HL-60/S4 (cell line): Measurements from ENCODE around the gene NKX2-2.

Experiments
- in situ Hi-C: fragments of 300-500 bp; cut with MboI; formaldehyde crosslinking; loops from 2 replicates; pipeline ENCODE4 v1.14.3; 2022; ENCODE audit warnings: low sequenced_read_pairs

The NKX2-2 gene

GRCh38 chr20:21513881-21514540, at the start of gene NKX2-2:
TSS of gene NKX2-2 (minus strand) at chr20:21514064. CDS start at chr20:21513669, 395 bp downstream.
- in situ Hi-C loops: no loop called here

- in situ Hi-C loops: no loop called here
Measured at GRCh38 chr20:21562656-21563055, 48.8 kb upstream of the NKX2-2 start.

- in situ Hi-C loops: no loop called here
Measured at GRCh38 chr20:21559305-21559704, 45.4 kb upstream of the NKX2-2 start.

- in situ Hi-C loops: no loop called here
Measured at GRCh38 chr20:21557241-21558020, 43.6 kb upstream of the NKX2-2 start.

DNA sequence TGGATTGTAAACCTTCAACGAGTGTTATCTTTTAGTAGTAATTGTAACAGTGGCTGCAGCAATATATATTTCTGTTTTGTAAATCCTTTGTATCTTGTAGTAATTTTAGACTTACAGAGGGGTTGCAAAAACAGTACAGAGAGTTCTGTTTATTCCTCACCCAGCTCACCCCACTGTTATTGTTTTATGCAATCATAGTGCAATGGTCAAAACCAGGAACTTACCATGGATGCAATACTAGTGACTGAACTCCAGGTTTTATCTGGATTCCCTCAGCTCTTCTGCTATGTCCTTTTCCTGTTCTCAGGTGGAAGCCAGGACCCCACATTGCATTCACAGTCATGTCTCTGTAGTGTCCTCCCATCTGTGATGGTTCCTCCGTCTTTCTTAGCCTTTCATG, 42.5 kb upstream of the NKX2-2 start:
- in situ Hi-C loops: no loop called here

GRCh38 chr20:21555470-21556120, 41.7 kb upstream of the NKX2-2 start:
- in situ Hi-C loops: no loop called here

DNA sequence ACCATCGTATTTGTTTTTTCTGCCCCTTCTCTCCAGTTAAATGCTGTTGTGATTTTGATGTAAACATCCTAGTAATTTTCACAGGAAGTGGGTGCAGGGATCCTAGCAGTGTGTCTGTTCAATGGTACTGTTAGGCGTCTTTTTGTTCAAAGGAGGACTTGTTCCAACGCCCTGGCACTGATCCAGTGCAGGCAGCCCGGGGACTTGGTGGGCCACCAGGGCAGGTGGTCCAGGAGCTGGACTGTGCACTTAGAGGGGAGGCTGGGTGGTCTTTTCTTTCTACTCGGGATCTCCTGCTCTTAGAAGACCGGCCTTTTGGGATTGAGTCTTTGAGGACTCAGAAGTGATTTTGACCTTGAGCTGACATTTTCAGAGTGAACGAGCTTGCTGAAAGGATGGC, 41.1 kb upstream of the NKX2-2 start:
- in situ Hi-C loops: no loop called here

GRCh38 chr20:21554376-21554890, 40.6 kb upstream of the NKX2-2 start:
- in situ Hi-C loops: no loop called here

GRCh38 chr20:21550587-21550986, 36.7 kb upstream of the NKX2-2 start:
- in situ Hi-C loops: no loop called here

- in situ Hi-C loops: no loop called here
Measured at GRCh38 chr20:21548390-21549035, 34.6 kb upstream of the NKX2-2 start.

DNA sequence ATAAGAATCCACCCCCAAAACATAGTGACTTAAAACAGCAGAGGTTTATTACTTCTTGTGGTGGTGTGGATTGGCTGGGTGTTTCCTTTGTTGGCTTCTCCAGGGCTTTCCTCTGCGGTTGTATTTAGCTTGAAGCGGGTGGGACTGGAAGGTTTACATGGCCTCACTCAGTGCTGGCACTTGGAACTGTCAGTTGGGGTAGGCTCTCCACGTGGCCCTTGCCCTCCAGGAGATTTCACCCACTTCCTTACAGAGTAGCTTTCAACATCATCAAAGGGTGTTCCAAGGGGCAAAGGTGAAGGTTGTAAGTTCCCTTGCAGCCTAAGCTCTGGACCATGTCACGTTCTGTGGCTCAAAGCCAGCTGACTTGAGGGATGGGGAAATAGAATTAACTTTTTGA, 32.5 kb upstream of the NKX2-2 start:
- in situ Hi-C loops: no loop called here

DNA sequence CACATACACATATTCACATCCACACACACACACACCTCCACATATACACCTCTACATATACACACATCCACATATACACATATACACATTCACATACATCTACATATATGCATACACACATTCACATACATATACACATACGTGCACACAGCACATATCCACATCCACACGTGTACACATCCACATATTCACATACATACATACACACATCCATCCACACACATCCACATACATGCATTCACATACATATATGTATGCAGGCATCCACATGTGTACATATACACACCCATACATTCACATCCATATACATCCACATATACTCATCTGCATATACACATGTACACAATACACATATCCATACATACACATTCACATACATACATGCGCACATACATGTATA, 25.6 kb upstream of the NKX2-2 start:
- in situ Hi-C loops: no loop called here

DNA sequence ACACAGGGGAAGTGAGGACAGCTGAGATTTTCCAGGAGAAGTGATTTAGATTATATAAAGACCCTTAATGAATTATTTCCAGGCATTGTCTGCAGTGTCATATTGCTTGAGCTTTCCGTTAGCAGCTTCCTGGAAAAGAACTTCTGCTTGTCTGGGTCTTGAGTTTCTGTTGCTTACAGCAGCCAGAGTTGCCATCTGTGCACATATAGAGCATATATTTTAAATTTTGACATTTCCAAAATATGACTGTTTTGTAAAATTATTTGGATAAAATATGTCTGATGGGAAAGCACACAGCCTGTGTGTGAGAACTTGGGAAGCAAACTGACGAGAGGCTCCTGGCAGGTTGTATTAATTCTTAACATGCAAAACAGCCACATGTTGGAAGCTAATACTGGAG, 21.0 kb upstream of the NKX2-2 start:
- in situ Hi-C loops: no loop called here

DNA sequence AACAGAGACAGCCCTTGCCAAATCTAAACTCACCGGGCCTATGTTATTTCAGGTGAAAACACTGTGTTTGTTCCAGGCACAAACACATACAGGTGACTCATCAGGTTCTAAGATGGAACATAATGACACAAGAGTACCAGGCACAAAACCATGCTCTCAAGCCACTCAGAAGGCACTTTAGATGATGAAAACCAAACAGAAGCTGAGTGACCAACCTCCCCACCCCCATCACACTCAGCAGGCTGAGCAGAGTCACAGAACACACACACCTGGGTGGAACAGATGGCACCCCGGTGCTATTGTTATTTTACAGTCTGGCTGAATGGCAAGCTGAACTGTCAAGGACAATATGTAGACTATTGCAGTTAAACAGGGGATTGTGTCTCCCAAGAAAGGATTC, 20.6 kb upstream of the NKX2-2 start:
- in situ Hi-C loops: no loop called here

DNA sequence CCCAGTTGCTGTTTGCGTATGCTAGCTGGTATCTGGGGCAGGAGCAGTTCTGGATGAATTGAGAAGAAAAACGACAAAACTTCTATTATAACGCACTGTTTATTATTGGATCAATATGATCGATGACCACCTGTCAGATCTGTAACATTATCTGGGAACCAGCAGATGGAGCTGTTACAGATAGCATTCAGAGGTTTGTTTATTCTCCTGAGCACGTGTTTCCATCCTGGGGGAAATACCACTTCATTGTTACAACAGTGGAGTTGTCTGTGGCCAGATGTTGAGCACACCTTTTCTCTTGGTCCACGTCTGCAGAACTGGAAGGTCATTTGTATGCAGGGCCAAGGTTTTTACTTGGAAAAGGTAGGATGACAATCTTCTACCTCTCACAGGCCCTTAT, 16.0 kb upstream of the NKX2-2 start:
- in situ Hi-C loops: no loop called here

DNA sequence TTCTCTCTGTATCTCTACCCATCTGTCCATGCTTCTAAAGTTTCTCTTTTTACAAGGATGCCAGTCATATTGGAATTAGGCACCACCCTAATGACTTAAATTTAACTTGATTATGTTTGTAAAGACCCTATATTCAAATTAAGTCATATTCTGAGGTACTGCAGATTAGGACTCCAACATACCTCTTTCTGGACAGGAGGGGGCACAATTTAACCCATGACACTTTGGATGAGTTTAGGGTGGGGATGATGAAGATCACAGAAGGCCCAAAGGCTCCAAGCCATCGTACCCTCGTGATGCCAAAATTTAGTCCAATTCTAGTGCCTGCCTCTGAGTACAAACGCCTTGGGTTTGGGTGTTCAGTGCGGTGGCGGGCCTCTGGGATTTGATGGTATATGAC, 15.0 kb upstream of the NKX2-2 start:
- in situ Hi-C loops: no loop called here

GRCh38 chr20:21527908-21528307, 14.0 kb upstream of the NKX2-2 start:
- in situ Hi-C loops: no loop called here

DNA sequence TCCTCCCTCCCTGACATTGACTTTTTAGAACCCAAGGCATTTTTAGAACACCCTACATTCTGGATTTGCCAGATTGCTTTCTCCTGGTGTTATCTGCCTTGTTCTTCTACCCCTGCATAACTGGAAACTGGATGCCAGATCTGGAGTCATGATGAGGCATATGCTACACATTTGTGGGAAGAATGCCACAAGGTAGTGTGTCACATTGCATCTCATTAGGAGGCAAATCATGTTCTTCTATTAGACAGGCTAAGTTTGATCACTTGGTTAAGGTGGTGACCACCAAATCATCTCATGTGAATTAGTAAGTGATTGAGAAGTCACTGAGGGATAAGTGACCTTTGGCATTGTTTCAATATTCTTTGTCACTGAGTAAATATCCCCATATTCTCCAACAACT, 12.9 kb upstream of the NKX2-2 start:
- in situ Hi-C loops: no loop called here

DNA sequence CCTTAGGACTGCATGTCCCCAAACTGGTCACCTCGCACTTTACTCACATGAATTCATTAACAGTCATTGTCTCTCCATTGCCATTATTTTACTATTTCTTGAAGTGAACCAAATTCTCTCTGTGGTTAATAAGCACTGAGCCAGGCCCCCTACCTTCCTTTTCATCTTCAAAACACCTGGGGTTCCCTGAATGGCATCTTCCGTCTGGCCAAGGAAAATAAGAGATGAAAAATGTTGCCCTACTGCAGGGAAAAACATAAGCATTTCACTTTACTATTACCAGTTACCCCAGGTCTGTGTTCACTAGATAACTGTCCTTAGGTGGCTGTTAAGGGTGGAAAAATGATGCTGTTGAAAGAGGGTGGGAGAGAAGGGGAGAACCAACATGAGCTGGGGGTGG, 10.0 kb upstream of the NKX2-2 start:
- in situ Hi-C loops: no loop called here

DNA sequence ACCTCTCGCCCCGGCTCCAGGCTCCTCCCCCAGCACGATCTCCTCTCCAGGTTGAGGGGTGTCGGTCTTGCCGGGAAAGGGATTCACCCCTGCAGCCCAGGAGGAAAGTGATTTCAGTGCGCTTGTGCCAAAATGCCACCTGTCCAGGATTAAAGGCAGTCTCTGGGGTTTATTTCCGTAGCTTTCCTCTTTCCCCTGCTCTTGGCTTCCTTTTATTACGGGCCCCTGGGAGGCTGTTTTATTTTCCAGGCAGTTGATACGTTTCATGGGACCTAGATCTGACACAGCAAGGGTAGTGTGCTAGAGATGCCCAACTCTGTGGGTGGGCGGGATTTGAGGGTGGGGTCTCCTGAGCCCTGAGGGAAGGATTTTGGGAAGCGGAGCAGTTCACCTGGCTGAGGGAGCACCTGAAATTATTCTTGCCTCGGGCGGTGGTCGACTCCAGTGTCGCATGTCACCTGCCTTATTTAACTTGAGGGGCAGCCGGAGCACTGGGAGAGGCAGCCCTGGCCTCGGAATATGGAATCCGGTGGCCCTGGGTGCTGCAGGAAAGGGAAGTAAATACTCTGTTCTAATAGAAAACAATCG, 9.5 kb upstream of the NKX2-2 start:
- in situ Hi-C loops: no loop called here
